SHP77 (cell line): Measurements from ENCODE around the gene BEX3.
"Not testable (repeated sequence)": the region's sequence is repeated elsewhere in the genome, so short reads cannot be mapped to it uniquely, and the experiment has no call there.

ENCODE experiments used
- DNase-seq, 2 experiments: peaks; one replicate each; lab custom pipeline; 2025; lab: John Stamatoyannopoulos, UW

BEX3 gene

GRCh38 chrX:103376118-103376978 is at the start of gene BEX3:
Gene BEX3, plus strand, starts transcription at chrX:103376538. Its CDS starts 984 bp downstream, at chrX:103377522.
- no peak for DNase-seq

- DNase-seq, result no peak
These were observed 46.3 kb upstream of the BEX3 start, which contains the start of gene TCEAL7 for GRCh38 chrX:103329991-103330390. Gene TCEAL7, plus strand, starts transcription at chrX:103330239. Its CDS starts 1,165 bp downstream, at chrX:103331404.

- no peak for DNase-seq
These were observed 45.6 kb upstream of the BEX3 start for GRCh38 chrX:103330681-103331288.

- no peak for DNase-seq
These were observed 37.7 kb upstream of the BEX3 start for GRCh38 chrX:103338663-103339062.

GRCh38 chrX:103343105-103343504 is 33.2 kb upstream of the BEX3 start:
- DNase-seq, result no peak

GRCh38 chrX:103344606-103345005 is 31.7 kb upstream of the BEX3 start:
- DNase-seq, result no peak

GRCh38 chrX:103347682-103348397 is 28.5 kb upstream of the BEX3 start:
- DNase-seq, result no peak

GRCh38 chrX:103356130-103356798 is 20.1 kb upstream of the BEX3 start, which contains the start of gene TCEAL9:
Gene TCEAL9, plus strand, starts transcription at chrX:103356506. Its CDS starts 1,179 bp downstream, at chrX:103357685.
- DNase-seq, result peak; percentile 30 to 32

GRCh38 chrX:103356858-103357257 is 19.5 kb upstream of the BEX3 start:
- no peak for DNase-seq

GRCh38 chrX:103357871-103358270 is 18.5 kb upstream of the BEX3 start:
- no peak for DNase-seq

- DNase-seq, result not testable (repeated sequence)
These were observed 16.7 kb upstream of the BEX3 start for GRCh38 chrX:103359605-103360004.

GRCh38 chrX:103360092-103360491 is 16.2 kb upstream of the BEX3 start:
- DNase-seq, result no peak

GRCh38 chrX:103360916-103361315 is 15.4 kb upstream of the BEX3 start:
- DNase-seq, result no peak

GRCh38 chrX:103361798-103362197 is 14.5 kb upstream of the BEX3 start:
- no peak for DNase-seq

- DNase-seq, result no peak
These were observed 13.9 kb upstream of the BEX3 start for GRCh38 chrX:103362474-103362873.

- DNase-seq, result no peak
These were observed 13.3 kb upstream of the BEX3 start for GRCh38 chrX:103363046-103363445.

GRCh38 chrX:103367502-103367901 is 8.8 kb upstream of the BEX3 start:
- DNase-seq, result no peak

GRCh38 chrX:103369479-103369878 is 6.9 kb upstream of the BEX3 start:
- DNase-seq, result no peak

GRCh38 chrX:103372886-103373285 is 3.5 kb upstream of the BEX3 start:
- DNase-seq, result no peak

GRCh38 chrX:103373581-103373980 is 2.8 kb upstream of the BEX3 start:
- no peak for DNase-seq

GRCh38 chrX:103376979-103377324 is 614 bp downstream of the BEX3 start:
- DNase-seq, result no peak

GRCh38 chrX:103378990-103379389 is 2.7 kb downstream of the BEX3 start:
- no peak for DNase-seq
